ENCODE measurements around the gene FCHSD2.
"Not testable (repeated sequence)": the region's sequence is repeated elsewhere in the genome, so short reads cannot be mapped to it uniquely, and the experiment has no call there.

Gene FCHSD2

GRCh38 chr11:72848846-72849466, 293.2 kb downstream of the FCHSD2 start:
- DNase-seq (ENCODE audit: low read depth in 2 of 3, low spot score in 2 of 3) = no peak

GRCh38 chr11:72844356-72844755, 297.8 kb downstream of the FCHSD2 start:
- DNase-seq (ENCODE audit: low read depth in 2 of 3, low spot score in 2 of 3) = no peak

GRCh38 chr11:72842653-72843330, 299.3 kb downstream of the FCHSD2 start:
- no peak for DNase-seq (ENCODE audit: low read depth in 2 of 3, low spot score in 2 of 3)

- DNase-seq (ENCODE audit: low read depth in 2 of 3, low spot score in 2 of 3) = no peak
Observed at GRCh38 chr11:72842126-72842525, 300.0 kb downstream of the FCHSD2 start.

- DNase-seq (ENCODE audit: low read depth in 2 of 3, low spot score in 2 of 3) = no peak
Observed at GRCh38 chr11:72841397-72841796, 300.7 kb downstream of the FCHSD2 start.

- DNase-seq (ENCODE audit: low read depth in 2 of 3, low spot score in 2 of 3) = no peak
Observed at GRCh38 chr11:72840780-72841179, 301.3 kb downstream of the FCHSD2 start.

- DNase-seq (ENCODE audit: low read depth in 2 of 3, low spot score in 2 of 3) = no peak
Observed at GRCh38 chr11:72838691-72839305, 303.3 kb downstream of the FCHSD2 start.

- DNase-seq (ENCODE audit: low read depth in 2 of 3, low spot score in 2 of 3) = no peak
Observed at GRCh38 chr11:72836111-72836510, 306.0 kb downstream of the FCHSD2 start.

GRCh38 chr11:72834905-72835304, 307.2 kb downstream of the FCHSD2 start:
- DNase-seq (ENCODE audit: low read depth in 2 of 3, low spot score in 2 of 3) = no peak

- DNase-seq (ENCODE audit: low read depth in 2 of 3, low spot score in 2 of 3) = no peak
Observed at GRCh38 chr11:72833811-72834493, 308.2 kb downstream of the FCHSD2 start.

- DNase-seq (ENCODE audit: low read depth in 2 of 3, low spot score in 2 of 3) = no peak
Observed at GRCh38 chr11:72833083-72833733, 308.9 kb downstream of the FCHSD2 start.

- DNase-seq (ENCODE audit: low read depth in 2 of 3, low spot score in 2 of 3) = no peak
Observed at GRCh38 chr11:72832301-72833082, 309.6 kb downstream of the FCHSD2 start.

- DNase-seq (ENCODE audit: low read depth in 2 of 3, low spot score in 2 of 3) = no peak
Observed at GRCh38 chr11:72831521-72832300, 310.4 kb downstream of the FCHSD2 start.

GRCh38 chr11:72829884-72830533, 312.1 kb downstream of the FCHSD2 start:
- no peak for DNase-seq (ENCODE audit: low read depth in 2 of 3, low spot score in 2 of 3)

GRCh38 chr11:72829178-72829577, 312.9 kb downstream of the FCHSD2 start:
- no peak for DNase-seq (ENCODE audit: low read depth in 2 of 3, low spot score in 2 of 3)

- DNase-seq (ENCODE audit: low read depth in 2 of 3, low spot score in 2 of 3) = no peak
Observed at GRCh38 chr11:72828692-72829101, 313.4 kb downstream of the FCHSD2 start.

GRCh38 chr11:72828081-72828567, 314.0 kb downstream of the FCHSD2 start:
- DNase-seq (ENCODE audit: low read depth in 2 of 3, low spot score in 2 of 3) = no peak

- not testable (repeated sequence) for DNase-seq (ENCODE audit: low read depth in 2 of 3, low spot score in 2 of 3)
Observed at GRCh38 chr11:72827656-72828055, 314.5 kb downstream of the FCHSD2 start.

GRCh38 chr11:72826942-72827480, 315.1 kb downstream of the FCHSD2 start:
- DNase-seq (ENCODE audit: low read depth in 2 of 3, low spot score in 2 of 3) = no peak
